Amygdala (tissue), 56 donors: ENCODE measurements around the gene NR0B2.

Experiments
- DNase-seq, 56 donors: peaks; one replicate each; lab custom pipeline; 2025; lab: John Stamatoyannopoulos, UW

NR0B2 gene

GRCh38 chr1:26938004-26938658 lies 24.4 kb upstream of the NR0B2 start:
- DNase-seq, result no peak

- no peak for DNase-seq
Observed at GRCh38 chr1:26936823-26937222, 23.0 kb upstream of the NR0B2 start.

GRCh38 chr1:26932531-26932930 lies 18.8 kb upstream of the NR0B2 start:
- no peak for DNase-seq

- DNase-seq, result no peak
Observed at GRCh38 chr1:26923711-26924110, 9.9 kb upstream of the NR0B2 start.

GRCh38 chr1:26922901-26923300 lies 9.1 kb upstream of the NR0B2 start:
- no peak for DNase-seq

- DNase-seq, result no peak
Observed at GRCh38 chr1:26922431-26922729, 8.6 kb upstream of the NR0B2 start.

GRCh38 chr1:26921540-26922430 lies 8.0 kb upstream of the NR0B2 start, which contains the start of gene NUDC:
TSS of gene NUDC (plus strand) at chr1:26921743. CDS start at chr1:26921849, 106 bp downstream.
- peak; percentile 83 to 99 (median 97) for DNase-seq

- DNase-seq, result no peak
Observed at GRCh38 chr1:26921126-26921539, 7.4 kb upstream of the NR0B2 start.

- no peak for DNase-seq
Observed at GRCh38 chr1:26915204-26915842, 1.5 kb upstream of the NR0B2 start.

- no peak for DNase-seq
Observed at GRCh38 chr1:26913389-26913753, 404 bp downstream of the NR0B2 start.

- DNase-seq, result no peak
Observed at GRCh38 chr1:26912147-26912490, 1.7 kb downstream of the NR0B2 start.

- no peak for DNase-seq
Observed at GRCh38 chr1:26911399-26912146, 2.2 kb downstream of the NR0B2 start.

- no peak for DNase-seq
Observed at GRCh38 chr1:26910343-26911160, 3.2 kb downstream of the NR0B2 start.

- peak in 10 of 56 donors; percentile 2 to 44 (median 12) for DNase-seq
Observed at GRCh38 chr1:26909951-26910342, 3.8 kb downstream of the NR0B2 start.

GRCh38 chr1:26907071-26907917 lies 6.5 kb downstream of the NR0B2 start:
- no peak for DNase-seq

- DNase-seq, result no peak
Observed at GRCh38 chr1:26900815-26901511, 12.8 kb downstream of the NR0B2 start.

- DNase-seq, result peak in 55 of 56 donors; percentile 15 to 89 (median 75)
Observed at GRCh38 chr1:26900001-26900814, 13.6 kb downstream of the NR0B2 start, which contains the start of gene GPATCH3. TSS of gene GPATCH3 (minus strand) at chr1:26900467. CDS start at chr1:26900442, 25 bp downstream.
